Epithelial cell of proximal tubule (primary cell): ENCODE measurements around the gene CEP128. TPM values are rescaled to one million over a fixed set of nuclear protein-coding genes. Genes with fewer than 3 reads are reported as not detected.

ENCODE experiments used
- DNase-seq: peaks from one replicate; pipeline ENCODE4 v3.0.0-alpha.2; 2011; ENCODE audit warnings: low read depth
- H3K4me3 ChIP-seq: 2 replicates; pipeline ENCODE4 v1.5.1; 2011; ENCODE audit warnings: low read depth, mild to moderate bottlenecking, low read length
- total RNA-seq: library from RNA; depleted of rRNA; stranded (reverse); fragments of >200 nt; gene quantifications from 2 replicates; pipeline ENCODE4 v1.2.3, GENCODE V29; 2015
- TF ChIP-seq, protein P1 (sequence below): conservative IDR thresholded peaks from 2 replicates; pipeline ENCODE4 v1.5.1; 2012; ENCODE audit warnings: low read depth, mild to moderate bottlenecking, low read length

The CEP128 gene
- total RNA-seq, 1 donor from 2014 or later, result 5.2 TPM

DNA sequence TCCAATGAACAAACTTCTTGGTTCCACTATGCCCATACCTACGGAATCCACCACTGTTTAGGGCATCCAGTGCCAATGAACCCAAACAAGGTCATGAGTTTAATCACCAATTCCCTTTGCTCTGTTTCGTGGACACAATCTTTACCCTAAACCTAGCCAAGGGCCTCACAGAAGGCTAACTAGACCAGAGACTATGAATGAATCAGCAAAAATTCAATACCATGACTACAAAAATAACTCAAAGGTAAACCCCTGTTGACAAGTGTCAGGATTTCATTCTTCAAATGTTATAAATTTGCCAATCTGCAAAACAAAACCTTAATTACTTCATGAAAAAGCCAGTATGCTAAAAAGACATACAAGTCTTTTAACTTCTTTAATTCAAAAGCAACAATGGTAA, 96.7 kb downstream of the CEP128 start:
- no peak for DNase-seq
- TF ChIP-seq, protein P1, sequence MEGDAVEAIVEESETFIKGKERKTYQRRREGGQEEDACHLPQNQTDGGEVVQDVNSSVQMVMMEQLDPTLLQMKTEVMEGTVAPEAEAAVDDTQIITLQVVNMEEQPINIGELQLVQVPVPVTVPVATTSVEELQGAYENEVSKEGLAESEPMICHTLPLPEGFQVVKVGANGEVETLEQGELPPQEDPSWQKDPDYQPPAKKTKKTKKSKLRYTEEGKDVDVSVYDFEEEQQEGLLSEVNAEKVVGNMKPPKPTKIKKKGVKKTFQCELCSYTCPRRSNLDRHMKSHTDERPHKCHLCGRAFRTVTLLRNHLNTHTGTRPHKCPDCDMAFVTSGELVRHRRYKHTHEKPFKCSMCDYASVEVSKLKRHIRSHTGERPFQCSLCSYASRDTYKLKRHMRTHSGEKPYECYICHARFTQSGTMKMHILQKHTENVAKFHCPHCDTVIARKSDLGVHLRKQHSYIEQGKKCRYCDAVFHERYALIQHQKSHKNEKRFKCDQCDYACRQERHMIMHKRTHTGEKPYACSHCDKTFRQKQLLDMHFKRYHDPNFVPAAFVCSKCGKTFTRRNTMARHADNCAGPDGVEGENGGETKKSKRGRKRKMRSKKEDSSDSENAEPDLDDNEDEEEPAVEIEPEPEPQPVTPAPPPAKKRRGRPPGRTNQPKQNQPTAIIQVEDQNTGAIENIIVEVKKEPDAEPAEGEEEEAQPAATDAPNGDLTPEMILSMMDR, result no peak

DNA sequence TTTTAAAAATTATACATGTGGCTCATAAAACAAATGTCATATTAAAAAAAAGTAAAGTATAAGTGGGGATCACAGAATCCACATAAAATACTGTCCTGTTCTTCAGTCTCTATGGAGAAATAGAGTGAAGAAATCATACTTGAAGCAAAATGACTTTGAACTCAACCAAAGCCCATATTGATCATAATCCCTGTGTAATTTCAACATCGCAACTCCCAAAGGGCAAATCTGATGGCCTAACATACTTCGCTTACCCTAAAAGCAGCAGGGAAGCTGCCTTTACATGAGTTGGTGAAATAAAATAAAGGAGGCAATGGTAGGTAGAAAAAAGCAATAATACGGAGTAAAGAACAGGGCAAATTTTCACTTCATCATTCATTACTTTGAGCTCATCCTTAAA, 101.8 kb downstream of the CEP128 start:
- H3K4me3 ChIP-seq, result no peak overlapping the region
- TF ChIP-seq, protein P1, result no peak
- DNase-seq, result no peak

More for the DNA sequence above, 96.7 kb downstream of the CEP128 start:
- H3K4me3 ChIP-seq, result no peak overlapping the region

DNA sequence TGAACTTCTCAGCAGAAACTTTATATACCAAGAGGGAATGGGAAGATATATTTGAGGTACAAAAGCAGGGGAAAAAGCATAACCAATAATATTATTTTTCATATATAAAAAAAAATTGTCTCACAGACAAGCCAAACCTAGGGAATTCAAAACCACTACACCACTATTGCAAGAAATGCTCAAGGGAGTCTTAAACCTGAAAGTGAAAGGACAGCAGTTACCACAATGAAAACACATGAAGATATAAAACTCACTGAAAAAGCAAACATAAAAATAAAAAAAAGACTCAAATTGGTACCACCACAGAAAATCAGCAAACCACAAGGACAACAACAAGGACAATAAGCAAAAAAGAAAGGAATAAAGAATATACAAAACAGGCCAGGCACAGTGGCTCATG, 131.9 kb downstream of the CEP128 start:
- no peak overlapping the region for H3K4me3 ChIP-seq
- DNase-seq, result no peak
- TF ChIP-seq, protein P1, result no peak

DNA sequence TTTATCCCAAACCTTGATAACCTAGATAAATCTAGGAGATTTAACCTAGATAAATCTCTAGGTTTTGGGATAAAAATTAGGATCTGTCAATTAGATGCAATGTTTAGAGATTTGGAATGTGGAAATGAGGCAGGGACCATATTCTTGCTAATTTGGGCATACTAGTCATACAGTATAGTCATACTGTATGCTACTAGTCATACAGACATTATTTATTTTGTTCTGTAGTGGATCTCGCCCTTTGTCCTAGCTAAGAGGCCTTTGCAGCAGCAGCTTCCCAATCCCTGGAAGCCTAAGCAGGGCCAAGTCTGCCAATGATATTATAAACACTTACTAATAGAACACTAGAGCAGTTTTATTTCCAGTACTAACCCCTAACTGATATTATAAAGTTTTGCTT, 136.4 kb downstream of the CEP128 start:
- TF ChIP-seq, protein P1, result no peak
- DNase-seq, result no peak
- no peak overlapping the region for H3K4me3 ChIP-seq

DNA sequence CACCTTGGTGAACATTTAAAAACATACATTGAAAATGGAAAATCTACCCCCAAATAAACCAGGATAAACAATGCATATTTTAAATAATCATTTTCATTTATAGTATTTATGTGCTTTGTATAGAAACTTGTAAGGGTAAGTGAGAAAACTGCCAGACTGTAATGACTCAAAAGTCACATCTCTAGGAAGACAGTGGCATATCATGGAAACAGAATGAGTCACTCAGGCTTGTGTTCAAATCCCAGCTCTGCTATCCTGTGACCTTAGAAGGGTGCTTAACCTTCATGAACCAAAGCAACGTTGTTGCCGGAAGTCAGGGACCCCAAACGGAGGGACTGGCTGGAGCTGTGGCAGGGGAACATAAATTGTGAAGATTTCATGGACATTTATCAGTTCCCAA, 142.7 kb downstream of the CEP128 start:
- TF ChIP-seq, protein P1, result no peak
- no peak overlapping the region for H3K4me3 ChIP-seq
- DNase-seq, result no peak

DNA sequence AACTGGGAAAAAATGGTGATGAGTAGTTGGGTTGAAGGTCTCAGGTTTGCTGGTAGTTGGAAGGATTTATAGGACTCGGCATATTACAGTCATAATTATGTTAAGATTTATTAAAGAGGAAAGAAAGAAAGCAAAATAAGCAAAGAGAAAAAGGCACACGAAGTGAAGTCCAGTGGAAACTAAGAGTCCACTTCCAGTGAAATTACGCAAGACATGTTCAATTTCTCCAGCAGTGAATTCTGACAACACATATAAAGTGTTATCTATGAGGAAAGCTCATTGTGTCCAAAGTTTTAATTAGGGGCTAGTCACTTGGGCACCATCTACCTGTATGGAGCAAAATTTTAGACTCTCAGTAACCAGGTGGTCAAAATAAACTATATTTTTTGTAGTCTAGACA, 143.3 kb downstream of the CEP128 start:
- TF ChIP-seq, protein P1, result no peak
- DNase-seq, result no peak
- no peak overlapping the region for H3K4me3 ChIP-seq

DNA sequence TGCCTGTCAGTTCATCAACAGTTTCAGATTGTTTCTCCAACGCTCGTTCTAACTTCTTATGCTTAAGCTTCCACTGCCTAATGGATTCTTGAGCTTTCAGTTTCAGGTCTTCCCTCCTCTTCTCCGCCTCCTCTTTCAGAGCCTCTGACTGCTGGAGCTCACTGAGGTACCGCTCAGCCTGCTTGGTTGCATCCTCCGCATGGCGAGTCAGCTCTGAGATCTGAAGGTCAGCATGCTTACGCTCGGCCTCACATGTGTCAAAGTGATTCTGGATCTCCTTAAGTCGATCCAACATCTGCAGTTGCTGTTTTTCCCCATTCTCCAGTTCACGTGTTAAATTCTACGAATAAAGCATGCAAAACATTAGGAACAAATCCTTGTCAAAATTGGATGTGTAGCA, 148.8 kb downstream of the CEP128 start:
- TF ChIP-seq, protein P1, result no peak
- no peak overlapping the region for H3K4me3 ChIP-seq
- DNase-seq, result no peak
